GOT3 (cell line): ENCODE data around the gene DNAJC16.
"Not testable (repeated sequence)": the region's sequence is repeated elsewhere in the genome, so short reads cannot be mapped to it uniquely, and the experiment has no call there.

Experiments
- DNase-seq: peaks from one replicate; lab custom pipeline; 2025; ENCODE audit warnings: mixed read lengths; lab: John Stamatoyannopoulos, UW

Gene DNAJC16

DNA sequence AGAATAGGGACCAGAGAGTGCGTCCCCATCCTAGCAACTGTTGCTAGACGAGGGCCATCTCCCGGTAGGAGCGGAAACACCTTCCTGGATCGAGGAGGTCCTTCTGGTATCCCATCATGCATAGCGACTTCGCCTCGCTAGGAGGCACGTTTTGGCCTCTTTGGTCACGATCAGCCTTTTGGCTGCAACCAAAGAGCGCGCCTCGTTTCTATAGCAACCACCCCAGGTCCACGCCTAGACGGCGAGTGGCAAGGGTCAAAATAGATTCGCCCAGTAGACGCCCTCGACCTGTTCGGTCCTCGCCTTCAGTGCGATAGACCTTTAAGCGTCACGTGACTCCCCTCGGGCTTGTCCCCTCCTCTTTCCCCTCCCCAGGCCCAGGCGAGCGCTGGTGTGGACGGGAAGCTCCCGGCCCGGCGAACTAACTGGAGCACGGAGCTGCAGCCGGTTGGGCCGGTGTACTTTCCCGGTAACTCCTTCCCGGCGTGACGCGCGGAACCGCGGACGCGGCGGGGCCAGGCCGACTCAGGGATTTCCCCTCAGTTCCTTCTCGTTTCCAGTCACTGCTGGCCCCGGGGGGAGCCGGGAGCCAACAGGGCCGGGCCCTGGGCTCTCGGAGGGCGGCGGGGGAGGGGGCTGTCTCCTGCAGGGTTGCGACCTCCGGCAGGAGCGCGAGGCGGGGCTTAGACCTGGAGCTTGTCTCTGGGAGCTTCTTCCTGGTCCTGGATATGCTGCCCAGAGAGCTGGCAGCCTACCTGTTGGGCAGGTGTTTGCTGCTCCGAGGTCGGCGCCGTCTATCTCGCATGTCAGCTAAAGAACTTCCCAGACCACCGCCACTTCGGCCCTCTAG lies at the start of gene DNAJC16:
Gene DNAJC16 (plus strand): TSS at position 359 of the 850 bp plus-strand sequence. CDS start 2,258 bp downstream, outside the sequence.
- DNase-seq = peak; percentile 97

DNA sequence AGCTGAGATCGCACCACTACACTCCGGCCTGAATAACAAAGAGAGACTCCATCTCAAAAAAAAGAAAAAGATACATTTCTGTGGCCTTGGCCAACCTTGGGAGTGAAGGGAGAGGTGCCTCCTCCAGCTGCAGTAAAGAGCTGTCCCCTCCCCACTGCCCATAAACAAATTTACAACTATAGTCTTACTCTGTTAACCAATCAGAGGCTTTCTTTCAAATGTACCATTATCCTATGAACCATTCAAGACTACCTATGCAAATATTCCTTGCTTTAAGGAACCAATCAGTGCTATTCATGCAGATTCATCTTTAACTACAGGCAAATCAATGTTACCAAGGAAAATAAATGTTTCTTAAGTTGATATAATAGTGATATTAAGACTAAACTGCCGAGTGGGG lies 49.7 kb upstream of the DNAJC16 start:
- no peak for DNase-seq

DNA sequence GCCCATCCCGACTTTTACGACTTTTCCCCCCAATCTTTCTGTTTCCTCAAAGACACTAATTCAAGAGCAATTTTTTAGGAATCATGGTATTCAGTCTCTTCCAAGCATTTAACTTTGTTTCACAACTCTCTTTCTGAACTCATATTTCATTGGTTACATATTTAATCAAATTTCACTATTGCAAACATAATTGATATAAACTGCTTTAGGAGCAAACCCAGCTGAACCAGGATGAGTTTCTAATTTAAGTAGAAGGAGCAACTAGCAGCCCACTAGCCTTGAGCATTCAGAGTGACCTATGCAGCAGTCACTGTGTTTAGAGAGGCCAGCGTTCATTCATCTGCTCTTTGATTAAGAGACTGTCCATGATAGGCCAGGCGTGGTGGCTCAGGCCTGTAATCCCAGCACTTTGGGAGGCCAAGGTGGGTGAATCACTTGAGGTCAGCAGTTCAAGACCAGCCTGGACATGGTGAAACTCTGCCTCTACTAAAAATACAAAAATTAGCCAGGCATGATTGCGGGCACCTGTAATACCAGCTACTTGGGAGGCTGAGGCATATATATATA lies 48.9 kb upstream of the DNAJC16 start:
- DNase-seq = no peak

DNA sequence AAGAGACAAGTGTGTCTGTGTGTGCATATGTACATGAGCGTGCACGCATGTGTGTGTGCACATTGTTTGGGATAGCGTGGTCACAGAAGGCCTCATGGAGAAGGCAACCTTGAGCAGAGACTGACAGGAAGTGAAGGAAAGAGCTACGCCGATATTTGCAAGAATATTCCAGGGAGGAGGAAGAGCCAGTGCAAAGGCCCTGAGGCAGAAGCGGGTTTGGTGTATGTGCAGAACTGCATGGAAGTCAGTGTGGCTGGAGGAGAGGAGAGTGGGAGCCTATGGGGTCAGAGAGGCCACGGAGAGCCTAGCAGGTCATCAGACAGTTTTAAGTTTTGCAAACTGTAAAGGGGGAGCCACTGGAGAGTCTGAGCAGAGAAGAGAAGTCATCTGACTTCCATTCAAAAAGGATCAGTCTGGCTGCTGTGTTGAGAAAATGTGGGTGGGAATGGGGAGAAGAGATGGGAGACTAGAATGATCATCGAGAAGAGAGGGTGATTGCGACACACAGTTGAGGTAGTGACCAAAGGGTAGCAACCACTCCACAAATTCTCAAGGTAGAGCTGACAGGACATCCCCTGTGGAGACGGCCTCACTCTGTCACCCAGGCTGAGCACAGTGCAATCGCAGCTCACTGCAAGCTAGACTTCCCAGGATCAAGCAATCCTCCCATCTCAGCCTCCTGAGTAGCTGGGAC lies 46.8 kb upstream of the DNAJC16 start:
- DNase-seq = no peak

DNA sequence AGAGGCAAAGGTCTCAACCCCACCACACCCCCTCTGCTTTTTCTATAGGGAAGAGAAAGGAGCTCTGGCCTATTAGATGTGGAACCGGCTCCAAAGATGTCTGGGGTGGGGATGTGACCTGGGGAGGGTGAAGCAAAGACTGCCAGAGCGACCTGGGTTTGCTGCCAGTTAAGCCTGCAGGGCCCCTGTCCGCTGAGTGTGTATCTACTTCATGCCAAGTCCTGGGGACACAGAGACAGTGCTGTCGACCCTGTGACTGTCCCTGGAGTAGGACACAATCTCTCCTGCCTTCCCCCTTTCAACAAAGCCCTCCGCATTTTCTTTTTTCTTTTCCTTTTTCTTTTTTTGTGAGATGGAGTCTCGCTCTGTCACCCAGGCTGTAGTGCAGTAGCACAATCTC lies 44.2 kb upstream of the DNAJC16 start:
- not testable (repeated sequence) for DNase-seq

DNA sequence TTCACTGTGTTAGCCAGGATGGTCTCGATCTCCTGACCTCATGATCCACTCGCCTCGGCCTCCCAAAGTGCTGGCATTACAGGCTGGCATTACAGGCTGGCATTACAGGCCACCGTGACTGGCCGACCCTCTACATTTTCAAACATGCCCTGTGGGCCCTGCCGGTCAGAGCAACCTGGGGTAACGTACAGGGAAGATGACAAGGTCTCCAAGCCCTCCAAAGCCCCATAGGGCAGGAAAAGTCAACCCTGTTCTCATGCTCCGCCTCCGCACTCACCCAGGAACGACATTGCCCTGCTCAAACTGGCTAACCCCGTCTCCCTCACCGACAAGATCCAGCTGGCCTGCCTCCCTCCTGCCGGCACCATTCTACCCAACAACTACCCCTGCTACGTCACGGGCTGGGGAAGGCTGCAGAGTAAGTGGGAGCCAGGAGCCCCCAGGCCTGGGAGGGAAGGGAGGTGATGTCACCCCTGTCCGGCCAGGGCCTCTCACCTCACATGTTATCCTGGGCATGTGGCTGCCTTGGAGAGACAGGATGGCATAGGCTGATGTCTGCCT lies 43.6 kb upstream of the DNAJC16 start:
- not testable (repeated sequence) for DNase-seq

DNA sequence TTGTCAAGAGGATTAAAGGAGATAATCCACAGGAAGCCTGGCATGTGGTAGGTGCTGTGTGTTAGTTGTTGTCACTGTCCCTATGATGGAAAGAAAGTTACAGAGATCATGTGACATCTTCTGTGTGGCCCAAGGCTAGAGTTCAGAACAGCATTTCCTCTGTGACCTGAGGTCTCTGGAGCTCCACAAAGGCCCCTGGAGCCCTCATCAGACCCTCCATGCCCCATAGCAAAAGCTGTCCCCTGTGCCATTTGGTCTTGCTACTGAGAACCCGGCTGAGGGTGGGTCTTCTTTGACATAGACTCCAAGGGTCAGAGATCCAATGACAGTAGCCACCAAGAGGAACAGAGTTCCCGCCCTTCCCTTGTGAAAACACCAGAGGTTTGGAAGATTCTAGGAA lies 42.7 kb upstream of the DNAJC16 start:
- DNase-seq = no peak

DNA sequence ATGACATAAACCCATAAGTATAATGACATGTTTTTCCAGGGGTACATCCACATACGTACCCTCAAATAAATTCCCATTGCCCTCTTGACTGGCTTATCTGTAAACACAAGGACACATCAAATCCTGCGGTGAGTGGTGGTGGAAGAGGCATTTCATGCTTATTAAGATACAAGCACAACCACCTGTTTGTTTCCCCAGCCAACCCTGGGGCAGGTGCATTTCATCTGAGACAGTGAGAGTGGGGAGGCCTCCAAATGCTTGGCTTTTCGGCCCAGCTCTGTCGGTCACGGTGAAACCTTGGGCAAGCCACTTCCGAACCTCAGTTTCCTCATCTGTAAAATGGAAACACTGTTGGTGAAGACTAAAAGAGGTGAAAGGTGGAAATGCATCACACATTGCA lies 42.2 kb upstream of the DNAJC16 start:
- not testable (repeated sequence) for DNase-seq

DNA sequence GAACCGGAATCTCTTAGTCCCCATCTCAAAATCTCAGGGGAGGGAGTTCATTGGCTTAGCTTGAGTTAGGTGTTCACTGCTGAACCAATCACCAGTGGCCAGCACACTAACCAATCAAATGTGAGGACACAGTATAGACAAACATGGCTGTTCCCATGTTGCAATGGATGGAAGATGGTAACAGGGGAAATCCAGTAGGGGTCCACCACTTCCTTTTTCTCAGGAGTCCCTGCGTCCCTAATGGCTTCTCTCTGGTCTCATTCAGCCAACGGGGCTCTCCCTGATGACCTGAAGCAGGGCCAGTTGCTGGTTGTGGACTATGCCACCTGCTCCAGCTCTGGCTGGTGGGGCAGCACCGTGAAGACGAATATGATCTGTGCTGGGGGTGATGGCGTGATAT lies 41.0 kb upstream of the DNAJC16 start:
- DNase-seq = no peak

DNA sequence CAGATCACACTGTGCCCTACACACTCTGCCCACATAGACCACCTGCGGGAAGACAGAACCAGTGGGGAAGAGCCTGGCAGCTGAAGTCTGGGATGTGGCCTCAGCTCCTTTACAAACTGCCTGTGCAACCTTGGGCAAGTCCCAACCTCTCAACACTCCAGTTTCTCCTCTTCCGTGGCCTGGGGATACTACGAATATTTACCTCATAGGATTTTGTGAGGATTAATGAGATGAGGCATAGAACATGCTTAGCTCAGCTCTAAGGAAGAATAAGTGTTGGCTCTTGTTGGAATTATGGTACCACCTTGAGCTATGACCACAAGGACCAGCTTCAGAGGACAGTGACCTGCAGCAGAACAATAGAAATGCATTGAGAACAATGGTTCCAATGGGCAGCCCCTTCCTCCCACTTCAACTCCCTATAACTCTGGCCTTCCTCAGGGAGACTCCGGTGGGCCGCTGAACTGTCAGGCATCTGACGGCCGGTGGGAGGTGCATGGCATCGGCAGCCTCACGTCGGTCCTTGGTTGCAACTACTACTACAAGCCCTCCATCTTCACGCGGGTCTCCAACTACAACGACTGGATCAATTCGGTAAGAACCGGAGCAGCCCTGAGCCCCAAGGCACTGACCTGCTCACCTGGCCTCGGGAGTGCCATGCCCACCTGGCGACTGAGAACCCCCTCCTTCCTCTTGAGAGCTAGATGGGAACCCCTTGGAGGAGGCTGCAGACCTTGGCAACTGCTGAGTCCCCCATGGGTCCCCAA lies 39.6 kb upstream of the DNAJC16 start:
- DNase-seq = not testable (repeated sequence)

DNA sequence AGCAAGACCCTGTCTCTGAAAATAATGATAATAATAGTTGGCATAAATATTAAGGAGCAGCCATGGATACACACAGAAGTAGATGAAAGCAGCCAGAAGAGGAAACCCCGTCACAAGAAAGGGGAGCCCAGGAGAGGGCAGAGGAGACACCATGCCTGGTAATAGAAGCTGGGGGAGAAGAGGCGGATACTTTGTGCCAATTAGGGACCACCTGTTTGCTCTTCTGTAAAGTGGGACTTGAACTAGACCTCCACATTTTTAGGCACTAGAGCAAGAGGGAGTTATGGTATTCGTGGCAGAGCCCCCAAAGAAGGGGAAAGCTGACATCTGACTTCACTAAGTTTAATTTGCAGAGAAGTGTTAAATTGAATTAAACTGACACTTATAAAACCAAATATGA lies 38.3 kb upstream of the DNAJC16 start:
- DNase-seq = no peak

DNA sequence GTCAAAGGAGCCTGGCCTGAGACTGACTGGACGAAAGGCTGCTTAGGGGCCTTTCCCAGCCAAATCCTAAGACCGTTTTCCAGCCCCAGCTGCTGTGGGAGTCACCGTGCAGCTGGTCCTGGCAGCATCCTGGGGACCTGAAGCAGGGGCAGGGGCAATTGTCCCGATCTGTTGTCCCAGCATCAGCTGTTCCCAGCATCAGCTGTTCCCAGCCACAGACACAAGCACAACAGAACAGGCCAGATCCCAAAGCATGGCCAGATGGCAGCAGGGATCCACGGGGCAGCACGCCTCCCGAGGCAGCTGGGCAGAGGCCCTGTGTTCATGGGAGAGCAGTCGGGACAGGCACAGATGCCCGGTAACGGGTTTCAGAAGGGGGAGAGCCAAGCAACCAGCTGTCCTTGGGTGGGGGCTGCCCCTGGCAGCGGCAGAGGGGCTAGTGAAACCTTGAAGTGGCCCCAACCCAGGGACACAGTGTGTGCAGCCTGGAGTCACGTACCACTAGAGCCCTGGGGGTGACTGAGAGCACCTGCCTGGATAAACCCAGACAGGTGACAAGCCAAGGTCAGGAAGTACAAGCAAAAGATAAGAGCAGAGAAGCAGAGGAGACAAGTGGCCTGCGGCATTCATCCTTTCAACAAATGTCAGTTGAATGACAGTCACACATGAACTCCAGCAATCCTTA lies 37.5 kb upstream of the DNAJC16 start:
- DNase-seq = no peak

DNA sequence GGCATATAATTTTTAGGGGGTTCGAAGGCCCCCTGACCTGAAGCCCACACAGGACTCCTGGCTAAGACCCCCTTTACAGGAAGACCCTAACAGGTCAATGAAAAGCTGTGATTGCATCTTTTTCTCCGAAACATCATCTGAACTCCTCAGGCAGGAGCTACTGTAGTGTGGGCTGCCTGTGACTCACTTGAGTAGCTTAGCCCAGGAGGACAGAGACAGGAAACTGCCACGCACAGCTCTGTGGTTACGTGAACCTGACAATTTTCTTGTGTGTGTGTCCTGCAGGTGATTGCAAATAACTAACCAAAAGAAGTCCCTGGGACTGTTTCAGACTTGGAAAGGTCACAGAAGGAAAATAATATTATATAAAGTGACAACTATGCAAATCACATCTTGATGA lies 35.6 kb upstream of the DNAJC16 start:
- not testable (repeated sequence) for DNase-seq

DNA sequence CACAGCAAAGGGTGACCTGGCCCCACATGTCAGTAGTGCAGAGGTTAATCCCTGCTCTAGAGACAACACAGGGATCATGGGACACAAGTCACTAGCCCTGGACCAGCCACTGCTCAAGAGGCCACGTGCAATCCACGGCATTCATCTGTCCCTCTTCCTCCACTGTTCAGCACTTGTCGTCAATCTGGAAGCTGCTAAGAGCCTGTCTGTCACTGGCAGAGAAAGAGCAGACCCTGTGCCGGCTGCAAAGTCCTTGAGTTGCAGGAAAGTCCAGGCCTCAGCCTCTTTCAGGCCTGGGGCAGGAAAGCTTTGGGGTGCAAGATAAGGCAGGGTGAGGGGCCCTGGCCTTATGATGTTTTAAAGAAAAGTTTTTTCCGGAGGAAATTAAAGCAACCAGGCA lies 34.1 kb upstream of the DNAJC16 start:
- DNase-seq = no peak

DNA sequence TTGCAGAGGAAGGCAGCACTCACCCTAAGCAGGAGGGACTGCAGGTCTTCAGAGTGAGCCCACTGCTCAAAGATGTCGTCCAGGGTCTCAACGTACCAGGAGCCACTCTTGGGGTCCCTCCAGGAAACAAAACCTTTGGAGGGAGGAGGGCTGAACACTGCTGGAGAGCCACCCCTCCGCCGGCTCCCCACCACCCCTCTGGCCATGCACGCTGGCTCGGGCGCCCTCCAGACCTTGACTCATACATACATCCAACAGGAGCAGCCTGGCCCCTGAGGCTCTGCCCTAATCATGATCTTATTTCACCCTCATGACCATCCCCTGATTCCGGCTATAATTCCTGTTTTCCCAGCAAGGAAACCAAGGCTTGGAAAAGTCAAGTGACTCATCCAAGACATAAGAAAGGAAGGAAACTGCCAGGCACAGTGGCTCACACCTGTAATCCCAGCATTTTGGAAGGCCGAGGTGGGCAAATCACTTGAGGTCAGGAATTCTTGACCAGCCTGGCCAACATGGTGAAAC lies 32.7 kb upstream of the DNAJC16 start:
- no peak for DNase-seq

DNA sequence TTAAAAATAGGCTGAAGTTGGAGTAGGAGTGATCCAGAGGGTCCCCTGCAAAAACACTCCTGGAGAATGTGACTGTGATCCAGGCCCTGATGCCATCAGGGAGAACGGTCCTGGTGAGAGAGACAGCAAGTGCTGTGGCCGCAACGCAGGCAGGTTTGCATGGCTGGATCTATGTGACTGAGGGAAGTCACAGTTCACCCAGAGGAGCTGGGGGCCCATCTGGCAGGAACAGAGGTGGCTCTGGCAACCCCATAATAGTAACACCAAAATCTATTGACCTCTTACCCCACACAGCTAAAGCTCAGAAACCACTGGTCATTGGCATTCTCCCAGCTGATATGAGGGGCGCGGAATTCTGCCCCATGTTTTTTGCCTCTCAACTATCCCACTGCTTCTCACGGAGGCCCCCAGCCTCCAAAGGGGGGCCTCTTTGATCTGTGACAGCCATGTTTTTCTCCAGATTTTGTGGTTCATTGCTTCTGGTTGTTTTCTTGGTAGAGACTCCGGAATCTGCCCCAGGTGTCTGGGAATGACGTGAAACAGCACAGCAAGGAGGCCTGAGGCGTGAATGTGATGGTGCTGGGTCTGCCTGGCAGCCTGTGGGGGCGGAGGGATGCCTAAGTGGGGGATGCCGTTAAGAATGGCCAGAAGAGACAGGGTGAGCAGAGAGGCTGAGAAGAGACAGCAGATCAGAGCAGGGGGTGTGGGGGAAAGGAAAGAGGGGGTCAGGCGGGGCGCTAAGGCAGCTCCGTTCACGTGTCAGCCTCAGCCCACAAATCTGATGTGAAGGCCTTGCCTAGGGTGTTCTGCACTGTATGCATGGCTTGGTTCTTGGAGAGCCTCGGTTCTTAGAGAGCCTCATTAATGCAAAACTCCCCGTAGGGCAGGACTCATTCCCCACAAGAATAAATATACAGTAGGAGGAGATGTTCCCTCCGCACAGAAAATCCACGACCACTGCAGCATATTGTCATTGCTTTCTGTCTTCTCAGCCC lies 26.2 kb upstream of the DNAJC16 start:
- DNase-seq = no peak

DNA sequence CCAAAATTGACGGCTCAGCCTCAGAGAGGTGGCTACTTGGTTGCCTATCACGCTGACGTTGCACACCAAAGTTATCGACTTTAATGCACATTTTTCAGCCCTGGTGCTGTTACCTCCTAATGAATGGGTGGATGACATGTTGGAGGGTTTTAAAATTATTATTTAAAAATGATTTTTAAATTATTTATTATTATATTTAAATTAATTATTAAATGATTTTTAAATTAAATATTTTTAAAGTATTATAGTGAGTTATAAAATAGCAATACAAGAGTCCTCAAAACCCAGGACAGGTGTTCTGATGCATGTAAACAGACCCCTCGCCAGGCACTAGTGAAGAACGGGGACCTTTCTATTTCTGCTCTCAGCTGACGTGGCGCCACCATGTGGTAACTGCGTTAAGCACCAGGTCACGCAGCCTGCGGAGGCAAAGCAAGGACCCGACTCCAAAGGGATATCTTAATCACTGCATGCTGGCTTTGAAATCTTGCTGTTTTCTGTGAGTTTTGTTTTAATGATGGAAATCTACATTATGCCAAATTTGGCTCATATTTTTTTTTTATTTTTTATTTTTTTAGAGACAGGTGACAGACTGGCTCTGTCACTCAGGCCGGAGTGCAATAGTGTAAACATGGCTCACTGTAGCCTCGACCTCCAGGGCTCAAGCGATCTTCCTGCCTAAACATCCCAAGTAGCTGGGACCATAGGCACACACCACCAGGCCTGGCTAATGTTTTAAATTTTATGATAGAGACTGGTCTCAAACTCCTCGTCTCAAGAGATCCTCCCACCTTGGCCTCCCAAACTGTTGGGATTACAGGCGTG lies 25.2 kb upstream of the DNAJC16 start:
- DNase-seq = no peak

DNA sequence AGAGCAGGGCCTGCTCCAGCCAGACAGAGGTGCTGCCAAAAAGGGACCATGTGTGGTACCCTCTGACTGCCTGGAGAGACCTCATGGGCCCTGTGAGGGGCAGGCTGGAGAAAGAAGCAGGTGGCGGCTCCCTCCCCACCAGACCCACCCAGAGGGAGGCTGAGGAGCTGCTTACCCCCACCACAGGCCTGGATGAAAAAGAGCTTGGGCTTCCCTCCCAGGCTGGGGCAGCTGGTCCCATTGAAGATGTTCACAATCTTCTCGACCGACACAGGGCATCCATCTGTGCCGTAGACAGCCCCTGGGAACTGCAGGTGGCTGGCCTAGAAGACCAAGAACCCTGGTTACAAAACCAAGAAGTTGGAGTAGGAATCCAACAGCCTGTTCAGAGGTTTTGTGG lies 22.2 kb upstream of the DNAJC16 start:
- DNase-seq = no peak

DNA sequence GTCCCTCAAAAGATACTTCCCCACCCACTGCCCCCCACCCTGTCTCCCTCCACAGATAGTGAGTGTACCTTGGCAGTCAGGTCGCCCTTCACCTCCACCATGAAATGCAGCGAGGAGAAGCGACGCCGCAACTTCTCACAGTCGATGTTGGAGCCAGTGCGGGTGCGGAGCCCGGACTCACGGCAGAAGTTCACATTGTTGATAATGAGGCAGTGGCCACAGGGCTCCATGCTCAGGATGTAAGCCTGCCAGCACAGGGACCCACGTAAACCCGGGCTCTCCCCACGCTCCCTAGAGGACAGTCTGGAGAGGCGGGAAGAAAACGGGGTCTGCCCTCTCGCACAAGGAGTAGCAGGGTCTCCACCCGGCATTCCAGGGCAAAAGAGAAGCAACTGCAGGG lies 19.8 kb upstream of the DNAJC16 start:
- no peak for DNase-seq
